H1 (cell line): Measurements from ENCODE around the gene SLC7A9. TPM values are rescaled to one million over a fixed set of nuclear protein-coding genes. Genes with fewer than 3 reads are reported as not detected.
"Not testable (repeated sequence)": the region's sequence is repeated elsewhere in the genome, so short reads cannot be mapped to it uniquely, and the experiment has no call there.

Experiments used
- CTCF ChIA-PET: fragments of 300-600 bp; sonication (Branson Sonifier 250); formaldehyde crosslinking; loops from one replicate; lab custom pipeline; 2021; ENCODE audit not compliant: partially characterized antibody; lab: Charles Lee
- POLR2A ChIA-PET: fragments of 300-600 bp; sonication (Branson Sonifier 250); formaldehyde crosslinking; loops from one replicate; lab custom pipeline; 2021; ENCODE audit warnings: inconsistent platforms; ENCODE audit not compliant: partially characterized antibody; lab: Charles Lee
- DNase-seq, 2 experiments: peaks; one replicate each; pipeline versions ENCODE4 v3.0.0 to v3.0.0-alpha.2; 2010 to 2022; ENCODE audit warnings: low spot score in 2 of 2, low read depth in 1 of 2, mixed read lengths in 1 of 2
- FAIRE-seq: peaks from 2 replicates; lab custom pipeline; 2011; peaks lifted over from hg19 to GRCh38; lab: Jason Lieb, UNC
- H2AFZ ChIP-seq: 2 replicates; pipeline ENCODE4 v1.8.1; 2012; ENCODE audit warnings: low read length, inconsistent platforms
- H2AK5ac ChIP-seq: 2 replicates; pipeline ENCODE4 v1.6.1; 2013; ENCODE audit warnings: low read depth, low read length
- H2BK120ac ChIP-seq: replicated peaks from 2 replicates; pipeline ENCODE3; 2013; ENCODE audit warnings: low read depth, low read length, inconsistent platforms
- H2BK12ac ChIP-seq: 2 replicates; pipeline ENCODE4 v1.6.1; 2013; ENCODE audit warnings: low read depth, low read length
- H2BK15ac ChIP-seq: 2 replicates; pipeline ENCODE4 v1.6.1; 2013; ENCODE audit warnings: low read length
- H2BK20ac ChIP-seq: 2 replicates; pipeline ENCODE4 v1.6.1; 2013; ENCODE audit warnings: low read length
- H2BK5ac ChIP-seq: 2 replicates; pipeline ENCODE4 v1.6.1; 2013; ENCODE audit warnings: low read depth, low read length
- H3K14ac ChIP-seq: 2 replicates; pipeline ENCODE4 v1.6.1; 2013; ENCODE audit warnings: inconsistent platforms; ENCODE audit not compliant: insufficient read length
- H3K18ac ChIP-seq: 2 replicates; pipeline ENCODE4 v1.6.1; 2013; ENCODE audit warnings: low read length; ENCODE audit errors: extremely low read depth
- H3K23ac ChIP-seq: 2 replicates; pipeline ENCODE4 v1.6.1; 2013; ENCODE audit warnings: inconsistent platforms; ENCODE audit not compliant: insufficient read length
- H3K23me2 ChIP-seq: 2 replicates; pipeline ENCODE4 v1.6.1; 2013; ENCODE audit warnings: low read depth, low read length
- H3K27ac ChIP-seq: 2 replicates; pipeline ENCODE4 v1.6.1; 2011; ENCODE audit warnings: low read depth, low read length, inconsistent platforms
- H3K27me3 ChIP-seq, 4 experiments: replicated peaks in 1 of 4; 1 replicate in 1 of 4; 2 replicates in 3 of 4; pipeline versions ENCODE4 v1.6.1 to v1.8.1; 2011 to 2013; ENCODE audit warnings: low read length in 3 of 4, mild to moderate bottlenecking in 3 of 4, inconsistent platforms in 2 of 4, mixed read lengths in 2 of 4, moderate library complexity in 1 of 4; ENCODE audit not compliant: control insufficient read depth in 3 of 4, insufficient read depth in 3 of 4; ENCODE audit errors: extremely low read depth in 1 of 4
- H3K36me3 ChIP-seq, 4 experiments: 2 replicates each; pipeline versions ENCODE4 v1.6.1 to v1.8.1; 2011 to 2013; ENCODE audit warnings: mild to moderate bottlenecking in 4 of 4, low read length in 3 of 4, moderate library complexity in 2 of 4, control low read depth in 1 of 4, inconsistent platforms in 1 of 4; ENCODE audit not compliant: insufficient read depth in 4 of 4, control insufficient read depth in 2 of 4
- H3K4ac ChIP-seq: replicated peaks from 2 replicates; pipeline ENCODE3; 2013; ENCODE audit warnings: low read length, low read depth, mixed read lengths, inconsistent platforms; ENCODE audit not compliant: insufficient read length
- H3K4me1 ChIP-seq, 4 experiments: replicated peaks in 1 of 4; 1 replicate in 1 of 4; 2 replicates in 3 of 4; pipeline versions ENCODE4 v1.6.1 to v1.8.1; 2011 to 2013; ENCODE audit warnings: low read length in 3 of 4, inconsistent platforms in 2 of 4, mixed read lengths in 1 of 4; ENCODE audit not compliant: insufficient read depth in 4 of 4, control insufficient read depth in 3 of 4
- H3K4me2 ChIP-seq, 2 experiments: 2 replicates each; pipeline versions ENCODE4 v1.6.1 to v1.8.1; 2011 to 2013; ENCODE audit warnings: low read depth in 2 of 2, low read length in 2 of 2, control low read depth in 1 of 2, inconsistent platforms in 1 of 2, mild to moderate bottlenecking in 1 of 2; ENCODE audit not compliant: insufficient read depth in 1 of 2
- H3K4me3 ChIP-seq, 4 experiments: fragments of 200-600, 300-600 bp in 1 of 4; sonication (generic), shearing (Covaris generic), sonication (Bioruptor Twin) in 1 of 4; 2 replicates each; pipeline versions ENCODE4 v1.5.1 to v1.8.1; 2011 to 2016; ENCODE audit warnings: low read length in 4 of 4, low read depth in 3 of 4, control low read depth in 2 of 4, inconsistent platforms in 2 of 4, mild to moderate bottlenecking in 2 of 4, mixed read lengths in 1 of 4, moderate library complexity in 1 of 4; ENCODE audit not compliant: insufficient read depth in 2 of 4; ENCODE audit errors: extremely low read depth in 1 of 4
- H3K56ac ChIP-seq: replicated peaks from 2 replicates; pipeline ENCODE3; 2013; ENCODE audit warnings: low read depth, mild to moderate bottlenecking, mixed read lengths, low read length, inconsistent platforms; ENCODE audit not compliant: insufficient read length
- H3K79me1 ChIP-seq: 2 replicates; pipeline ENCODE4 v1.6.1; 2013; ENCODE audit warnings: low read depth, low read length, control low read depth
- H3K79me2 ChIP-seq, 2 experiments: 2 replicates each; pipeline versions ENCODE4 v1.6.1 to v1.8.1; 2012 to 2013; ENCODE audit warnings: low read length in 2 of 2, mild to moderate bottlenecking in 2 of 2, inconsistent platforms in 1 of 2; ENCODE audit not compliant: insufficient read depth in 2 of 2, control insufficient read depth in 1 of 2
- H3K9ac ChIP-seq, 4 experiments: replicated peaks in 1 of 4; 1 replicate in 1 of 4; 2 replicates in 3 of 4; pipeline versions ENCODE4 v1.6.1 to v1.8.1; 2011 to 2013; ENCODE audit warnings: low read depth in 3 of 4, low read length in 3 of 4, control low read depth in 2 of 4, mild to moderate bottlenecking in 2 of 4, moderate library complexity in 2 of 4, inconsistent platforms in 1 of 4; ENCODE audit errors: extremely low read depth in 1 of 4
- H3K9me3 ChIP-seq, 2 experiments: 2 replicates each; pipeline versions ENCODE4 v1.6.1 to v1.8.1; 2012 to 2013; ENCODE audit warnings: mild to moderate bottlenecking in 2 of 2, moderate library complexity in 2 of 2, control low read depth in 1 of 2, inconsistent platforms in 1 of 2, low read depth in 1 of 2, low read length in 1 of 2, mixed read lengths in 1 of 2; ENCODE audit not compliant: insufficient read depth in 2 of 2
- H4K20me1 ChIP-seq, 2 experiments: replicated peaks in 1 of 2; 2 replicates each; pipeline versions ENCODE3 to v1.8.1; 2011 to 2013; ENCODE audit warnings: inconsistent platforms in 2 of 2, low read length in 2 of 2, mild to moderate bottlenecking in 1 of 2; ENCODE audit not compliant: insufficient read depth in 2 of 2, control insufficient read depth in 1 of 2
- H4K5ac ChIP-seq: 2 replicates; pipeline ENCODE4 v1.6.1; 2013; ENCODE audit warnings: low read length, low read depth, mixed read lengths, inconsistent platforms; ENCODE audit not compliant: insufficient read length
- H4K8ac ChIP-seq: 2 replicates; pipeline ENCODE4 v1.8.0; 2013; ENCODE audit warnings: mild to moderate bottlenecking, moderate library complexity, low read length, inconsistent platforms; ENCODE audit not compliant: insufficient read depth; ENCODE audit errors: extremely low read depth
- H4K91ac ChIP-seq: replicated peaks from 2 replicates; pipeline ENCODE3; 2013; ENCODE audit warnings: low read length, mixed read lengths, inconsistent platforms; ENCODE audit not compliant: insufficient read length
- WGBS, 2 experiments: shearing (Covaris generic) in 1 of 2; methylation state at CpG; one replicate each; pipeline versions ENCODE4 v1.1.6 to v1.1.7; 2013 to 2015; ENCODE audit warnings: low lambda C conversion rate in 2 of 2, mixed read lengths in 2 of 2, inconsistent platforms in 1 of 2, low coverage in 1 of 2, missing lambda C conversion rate in 1 of 2; ENCODE audit not compliant: insufficient replicate concordance in 2 of 2, insufficient coverage in 1 of 2, insufficient read length in 1 of 2; ENCODE audit errors: extremely low coverage in 1 of 2, missing lambda C conversion rate in 1 of 2; 5-methylcytosine and 5-hydroxymethylcytosine counted together
- polyA plus RNA-seq, 7 experiments: library from polyadenylated mRNA; depleted of rRNA in 3 of 7; stranded (reverse) in 5 of 7; unstranded in 2 of 7; fragments of >200 nt in 5 of 7; fragments of 200-250 nt in 2 of 7; gene quantifications; 1 replicate in 5 of 7; 2 replicates in 1 of 7; 4 replicates in 1 of 7; pipeline versions ENCODE4 v1.2.1 to v1.2.3, GENCODE V29; 2011 to 2013; ENCODE audit warnings: missing spikeins in 2 of 7, mixed read lengths in 2 of 7
- total RNA-seq: library from RNA; stranded (reverse); fragmentation: NEBNext Ultra II Directional; extraction: Animal tissue kit (Norgen Biotek cat#: 25700); gene quantifications from 2 replicates; pipeline ENCODE4 v1.2.1, GENCODE V29; 2021

Gene SLC7A9
- total and polyA plus RNA-seq, 2 of the 8 experiments (the other 6 are each of a cell fraction or from before 2014, with no cell fraction given), result 0.15 TPM; not detected in 1

- H4K91ac ChIP-seq, H3K79me2 ChIP-seq, H2BK12ac ChIP-seq, H2BK120ac ChIP-seq, H3K4me2 ChIP-seq, H3K27me3 ChIP-seq, H3K56ac ChIP-seq, H3K9ac ChIP-seq, DNase-seq, H3K14ac ChIP-seq, H2AK5ac ChIP-seq, H3K79me1 ChIP-seq, H2BK5ac ChIP-seq, CTCF ChIA-PET, H3K23ac ChIP-seq, POLR2A ChIA-PET, H3K36me3 ChIP-seq, H2BK15ac ChIP-seq, H3K4ac ChIP-seq, H2AFZ ChIP-seq, H3K9me3 ChIP-seq, H3K4me1 ChIP-seq, H3K23me2 ChIP-seq, H4K20me1 ChIP-seq, H3K27ac ChIP-seq, H4K5ac ChIP-seq, H3K18ac ChIP-seq, H4K8ac ChIP-seq, H3K4me3 ChIP-seq, FAIRE-seq, H2BK20ac ChIP-seq: not testable (repeated sequence)
- WGBS, 2 experiments, result 67% methylated on average over 1 of the region's 2 CpGs; no CpG with 5 or more reads in 1 of the 2 experiments
Observed at GRCh38 chr19:32848035-32848434, 21.5 kb downstream of the SLC7A9 start.
